Chondrocyte (in vitro differentiated cells): ENCODE results near the gene ALDH7A1. TPM values are rescaled to one million over a fixed set of nuclear protein-coding genes. Genes with fewer than 3 reads are reported as not detected.

ENCODE experiments used
- DNase-seq: peaks from one replicate; pipeline ENCODE4 v3.0.0; 2021; ENCODE audit warnings: mixed read lengths, low spot score
- H3K27ac Mint-ChIP-seq: one replicate; pipeline ENCODE4 v1.8.0; 2021; ENCODE audit warnings: mild to moderate bottlenecking, moderate library complexity, mixed read lengths; ENCODE audit not compliant: unreplicated experiment
- H3K27me3 Mint-ChIP-seq: 2 replicates; pipeline ENCODE4 v1.8.0; 2021; ENCODE audit warnings: low read depth, mixed read lengths
- H3K36me3 Mint-ChIP-seq: 2 replicates; pipeline ENCODE4 v1.8.0; 2021; ENCODE audit warnings: low read depth, mixed read lengths
- H3K4me1 Mint-ChIP-seq: 2 replicates; pipeline ENCODE4 v1.8.0; 2021; ENCODE audit warnings: low read depth, mild to moderate bottlenecking, mixed read lengths
- H3K4me3 Mint-ChIP-seq: one replicate; pipeline ENCODE4 v1.8.0; 2021; ENCODE audit warnings: mild to moderate bottlenecking, moderate library complexity, mixed read lengths; ENCODE audit not compliant: unreplicated experiment
- H3K9me3 Mint-ChIP-seq: 2 replicates; pipeline ENCODE4 v1.8.0; 2021; ENCODE audit warnings: low read depth, mixed read lengths
- total RNA-seq: library from RNA; stranded (reverse); gene quantifications from 3 replicates; pipeline ENCODE4 v1.2.1, GENCODE V29; 2021
- TF ChIP-seq, protein P1 (sequence below): fragments of 200-600 bp; sonication (generic); IDR thresholded peaks from 2 replicates; pipeline ENCODE4 v1.5.0; 2021; ENCODE audit warnings: antibody characterized with exemption, mild to moderate bottlenecking, moderate library complexity

Gene ALDH7A1
- total RNA-seq, 1 donor from 2014 or later = 54.0 TPM

DNA sequence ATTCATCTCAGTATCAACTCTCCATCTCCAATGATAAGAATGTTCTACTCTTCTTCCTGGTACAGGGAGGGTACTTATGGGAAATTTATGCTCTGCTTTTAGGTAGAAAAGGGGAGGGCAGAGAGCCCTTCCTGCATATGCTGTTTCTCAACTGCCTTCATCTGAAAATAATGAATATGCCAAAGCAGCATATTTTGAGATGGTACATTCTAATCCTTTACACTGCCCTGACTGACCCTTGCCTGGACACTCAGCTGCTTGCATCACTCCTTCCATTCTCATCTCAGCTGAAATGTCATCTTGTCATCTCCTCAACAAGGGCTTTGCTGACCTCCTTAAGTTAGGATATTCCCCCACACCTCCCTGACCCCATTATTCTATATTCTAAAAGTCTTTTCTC is 68.5 kb downstream of the ALDH7A1 start:
- Mint-ChIP-seq H3K4me1 (peaks cover 57% of the 10 kb centered on the region), H3K36me3 (no peaks in the 10 kb centered on the region), H3K9me3 (no peaks in the 10 kb centered on the region), H3K27ac (peak overlapping the region; percentile 88), H3K4me3 (no peak overlapping the region), H3K27me3 (no peaks in the 10 kb centered on the region)
- DNase-seq = no peak
- TF ChIP-seq, protein P1, sequence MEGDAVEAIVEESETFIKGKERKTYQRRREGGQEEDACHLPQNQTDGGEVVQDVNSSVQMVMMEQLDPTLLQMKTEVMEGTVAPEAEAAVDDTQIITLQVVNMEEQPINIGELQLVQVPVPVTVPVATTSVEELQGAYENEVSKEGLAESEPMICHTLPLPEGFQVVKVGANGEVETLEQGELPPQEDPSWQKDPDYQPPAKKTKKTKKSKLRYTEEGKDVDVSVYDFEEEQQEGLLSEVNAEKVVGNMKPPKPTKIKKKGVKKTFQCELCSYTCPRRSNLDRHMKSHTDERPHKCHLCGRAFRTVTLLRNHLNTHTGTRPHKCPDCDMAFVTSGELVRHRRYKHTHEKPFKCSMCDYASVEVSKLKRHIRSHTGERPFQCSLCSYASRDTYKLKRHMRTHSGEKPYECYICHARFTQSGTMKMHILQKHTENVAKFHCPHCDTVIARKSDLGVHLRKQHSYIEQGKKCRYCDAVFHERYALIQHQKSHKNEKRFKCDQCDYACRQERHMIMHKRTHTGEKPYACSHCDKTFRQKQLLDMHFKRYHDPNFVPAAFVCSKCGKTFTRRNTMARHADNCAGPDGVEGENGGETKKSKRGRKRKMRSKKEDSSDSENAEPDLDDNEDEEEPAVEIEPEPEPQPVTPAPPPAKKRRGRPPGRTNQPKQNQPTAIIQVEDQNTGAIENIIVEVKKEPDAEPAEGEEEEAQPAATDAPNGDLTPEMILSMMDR = no peak

DNA sequence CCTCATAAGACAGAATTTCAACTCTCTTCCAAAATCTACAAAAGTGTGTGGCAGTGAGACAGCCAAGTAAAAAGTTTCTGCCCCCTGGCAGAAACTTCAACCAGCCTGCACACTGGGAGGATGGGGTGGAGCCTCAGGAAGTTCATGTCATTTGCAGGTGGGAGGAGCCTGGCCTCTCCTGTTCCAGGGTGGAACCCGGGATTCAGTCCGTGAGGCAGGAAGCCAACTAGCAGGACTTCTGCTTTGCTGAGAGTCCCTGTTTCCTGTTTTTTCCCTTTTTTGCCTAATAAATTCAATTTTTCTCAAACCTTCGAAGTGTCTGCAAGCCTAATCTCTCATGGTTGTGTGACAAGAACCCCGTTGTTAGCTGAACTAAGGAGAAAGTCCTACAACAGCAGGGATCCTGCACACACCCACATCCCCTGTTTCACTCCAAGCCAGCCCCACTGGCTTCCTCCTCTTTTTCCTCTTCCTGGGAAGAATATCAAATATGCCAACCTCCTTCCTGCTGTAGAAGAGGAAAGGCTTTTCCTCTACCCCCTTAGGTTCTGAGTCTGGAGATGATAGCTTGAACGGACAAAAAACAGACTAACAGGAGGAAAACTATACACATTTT is 69.3 kb downstream of the ALDH7A1 start:
- H3K4me3 Mint-ChIP-seq = no peak overlapping the region
- no peak for DNase-seq

DNA sequence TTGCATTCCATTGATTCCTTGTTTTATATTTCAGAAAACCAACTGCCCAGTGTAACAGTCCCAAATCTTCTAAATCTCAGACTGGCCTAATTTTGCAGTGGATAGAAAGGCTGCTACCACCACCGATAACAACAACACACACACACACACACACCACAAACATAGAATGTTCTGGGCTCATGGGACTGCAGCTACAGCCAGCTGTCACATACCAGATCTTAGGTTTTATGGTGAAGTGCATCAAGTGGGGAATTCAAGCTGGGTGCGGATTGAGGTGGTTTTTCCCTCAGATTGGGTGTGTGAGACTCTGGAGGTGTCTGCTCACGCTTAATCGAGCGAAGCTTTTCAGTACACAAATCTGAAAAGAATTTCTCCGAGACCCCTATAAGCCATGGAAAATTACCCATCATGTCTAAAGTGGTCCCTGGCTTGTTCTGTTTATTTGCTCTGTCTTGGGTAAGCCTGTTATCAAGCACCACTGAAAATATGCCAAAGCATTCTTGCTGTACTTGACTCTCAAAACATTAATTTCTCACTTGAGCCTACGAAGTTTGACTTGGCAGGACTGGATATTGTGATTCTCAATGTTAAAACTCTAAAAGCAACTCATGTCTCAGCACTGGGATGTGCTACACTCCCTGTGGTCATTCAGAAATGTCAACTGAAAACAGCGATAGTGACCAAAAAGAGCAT is 71.1 kb downstream of the ALDH7A1 start:
- H3K27me3 Mint-ChIP-seq = no peaks in the 10 kb centered on the region
- H3K9me3 Mint-ChIP-seq = no peaks in the 10 kb centered on the region
- no peak for DNase-seq
- H3K36me3 Mint-ChIP-seq = no peaks in the 10 kb centered on the region
- TF ChIP-seq, protein P1 = no peak
- H3K27ac Mint-ChIP-seq = peak overlapping the region; percentile 74
- H3K4me3 Mint-ChIP-seq = no peak overlapping the region
- peaks cover 63% of the 10 kb centered on the region for H3K4me1 Mint-ChIP-seq

More for the DNA sequence above, 69.3 kb downstream of the ALDH7A1 start:
- Mint-ChIP-seq H3K36me3 (no peaks in the 10 kb centered on the region), H3K9me3 (no peaks in the 10 kb centered on the region), H3K4me1 (peaks cover 49% of the 10 kb centered on the region), H3K27me3 (no peaks in the 10 kb centered on the region), H3K27ac (peak overlapping the region; percentile 90)
- TF ChIP-seq, protein P1 = no peak

DNA sequence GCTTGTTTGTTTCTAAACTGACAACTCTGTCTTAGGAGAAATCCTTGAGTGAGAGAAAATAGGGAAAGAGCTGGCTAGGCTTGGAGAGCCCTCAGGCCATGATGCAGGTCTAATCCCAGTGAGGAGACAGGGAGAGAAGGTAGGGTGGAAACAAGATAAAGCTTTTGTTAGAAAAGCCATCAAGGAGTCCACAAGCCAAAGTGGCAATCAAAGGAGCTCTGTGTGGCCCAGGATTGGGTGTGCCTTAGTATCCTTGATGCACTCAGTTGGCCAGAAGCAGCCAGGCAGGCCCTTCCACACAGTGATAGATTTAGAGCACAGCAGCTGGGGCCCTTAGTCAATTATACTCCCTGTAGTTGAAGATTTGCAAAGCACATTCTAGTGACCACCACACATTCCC is 73.9 kb downstream of the ALDH7A1 start:
- H3K27me3 Mint-ChIP-seq = no peaks in the 10 kb centered on the region
- DNase-seq = no peak
- H3K4me1 Mint-ChIP-seq = peaks cover 57% of the 10 kb centered on the region
- H3K9me3 Mint-ChIP-seq = no peaks in the 10 kb centered on the region
- TF ChIP-seq, protein P1 = no peak
- H3K4me3 Mint-ChIP-seq = no peak overlapping the region
- no peaks in the 10 kb centered on the region for H3K36me3 Mint-ChIP-seq
- H3K27ac Mint-ChIP-seq = no peak overlapping the region

DNA sequence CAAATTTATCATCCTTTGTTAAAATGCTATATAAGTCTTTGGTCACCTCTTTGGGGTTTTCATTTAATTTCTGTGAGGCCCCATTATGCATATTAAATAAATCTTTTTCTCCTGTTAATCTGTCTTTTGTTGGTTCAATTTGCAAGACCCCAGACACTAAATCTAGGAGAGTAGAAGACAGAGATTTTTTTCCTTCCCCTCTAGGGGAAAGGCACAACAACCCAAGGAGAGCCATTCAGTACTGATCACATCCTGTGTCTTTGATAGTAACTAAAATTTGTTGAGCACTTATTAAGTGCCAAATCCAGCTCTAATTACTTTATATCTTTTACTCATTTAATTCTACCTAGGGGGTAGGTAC is 74.4 kb downstream of the ALDH7A1 start:
- Mint-ChIP-seq H3K9me3 (no peaks in the 10 kb centered on the region), H3K36me3 (no peaks in the 10 kb centered on the region), H3K4me3 (no peak overlapping the region), H3K27me3 (no peaks in the 10 kb centered on the region), H3K4me1 (peaks cover 57% of the 10 kb centered on the region), H3K27ac (peak overlapping the region; percentile 60)
- DNase-seq = no peak
- TF ChIP-seq, protein P1 = no peak
